OCI-LY3 (cell line): ENCODE measurements around the gene BLID.

ENCODE experiments used
- CTCF ChIP-seq: fragments of 200-600, 300-600 bp; sonication (generic); IDR thresholded peaks from 2 replicates; pipeline ENCODE4 v1.5.1; 2014; ENCODE audit warnings: antibody characterized with exemption, low read length, low read depth
- EZH2phosphoT487 ChIP-seq: fragments of 200-600 bp; shearing (Covaris generic); IDR thresholded peaks from 2 replicates; pipeline ENCODE4 v1.6.1; 2018; ENCODE audit warnings: antibody characterized with exemption, mixed run types, low read depth

GRCh38 chr11:122114976-122115375 lies 1.0 kb downstream of the BLID start:
- no peak for TF ChIP-seq CTCF
- TF ChIP-seq EZH2phosphoT487 = no peak
